Right lobe of liver (tissue), 4 donors: Measurements from ENCODE around the gene NELL2.

ENCODE experiments used
- CTCF ChIP-seq, 4 donors: fragments of 200-600 bp in 3 of 4; fragments of 450-650 bp in 1 of 4; IDR thresholded peaks; one replicate each; pipeline versions ENCODE4 v1.5.1 to v1.8.0; 2016 to 2022; ENCODE audit warnings: antibody characterized with exemption in 4 of 4, mild to moderate bottlenecking in 2 of 4
- POLR2A ChIP-seq: fragments of 450-650 bp; IDR thresholded peaks from one replicate; pipeline ENCODE4 v1.6.1; 2017; ENCODE audit warnings: antibody characterized with exemption, mild to moderate bottlenecking
- donor health status: DM: no; HTN: no; CAD: no.
- donor health status: DM: no; HTN: no; CAD: no.
- donor health status: DM: no; HTN: yes; CAD: no.

DNA sequence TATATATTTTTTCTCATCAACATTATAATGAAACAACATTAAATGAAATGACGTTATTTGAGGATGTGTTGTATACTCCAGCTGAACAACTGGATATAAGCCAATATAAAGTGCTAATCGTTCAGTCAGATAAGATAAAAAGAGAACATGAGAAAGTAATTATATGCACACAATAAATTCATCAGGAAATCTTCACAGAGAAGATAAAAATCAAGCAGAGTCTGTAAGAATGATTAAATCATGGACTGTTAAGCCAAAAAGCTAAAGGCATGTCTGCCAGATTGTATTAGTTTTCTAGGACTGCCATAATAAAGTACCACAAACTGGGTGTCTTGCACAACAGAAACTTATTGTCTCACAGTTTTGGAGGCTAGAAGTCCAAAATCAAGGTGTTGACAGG lies 178.6 kb downstream of the NELL2 start:
- no peak for TF ChIP-seq CTCF (IDR thresholded peaks at IDR 0.05)
- no peak for TF ChIP-seq POLR2A
